Neuronal stem cell (in vitro differentiated cells): ENCODE results near the gene ANKRD18B.
"Not testable (repeated sequence)": the region's sequence is repeated elsewhere in the genome, so short reads cannot be mapped to it uniquely, and the experiment has no call there.

Experiments used
- DNase-seq: peaks from one replicate; pipeline ENCODE4 v3.0.0-alpha.2; 2013; ENCODE audit warnings: low spot score
- H2AFZ ChIP-seq: one replicate; pipeline ENCODE4 v1.6.1; 2013; ENCODE audit warnings: mild to moderate bottlenecking, low read length, inconsistent platforms
- H2AK5ac ChIP-seq: 2 replicates; pipeline ENCODE4 v1.6.1; 2013; ENCODE audit warnings: low read depth, mild to moderate bottlenecking, inconsistent platforms, low read length, moderate library complexity, mixed read lengths
- H2BK120ac ChIP-seq: 2 replicates; pipeline ENCODE4 v1.6.1; 2013; ENCODE audit warnings: low read depth, mild to moderate bottlenecking, inconsistent platforms, low read length, moderate library complexity, mixed read lengths
- H2BK12ac ChIP-seq: one replicate; pipeline ENCODE4 v1.6.1; 2013; ENCODE audit warnings: low read length, inconsistent platforms
- H2BK15ac ChIP-seq: 2 replicates; pipeline ENCODE4 v1.6.1; 2013; ENCODE audit warnings: mild to moderate bottlenecking, low read length, inconsistent platforms, mixed read lengths
- H2BK5ac ChIP-seq: one replicate; pipeline ENCODE4 v1.6.1; 2013; ENCODE audit warnings: inconsistent platforms, mild to moderate bottlenecking, low read length, moderate library complexity
- H3K14ac ChIP-seq: one replicate; pipeline ENCODE4 v1.6.1; 2013; ENCODE audit warnings: low read length, inconsistent platforms
- H3K18ac ChIP-seq: 2 replicates; pipeline ENCODE4 v1.6.1; 2013; ENCODE audit warnings: low read length, inconsistent platforms
- H3K23ac ChIP-seq: 2 replicates; pipeline ENCODE4 v1.6.1; 2013; ENCODE audit warnings: low read depth, mild to moderate bottlenecking, mixed read lengths, low read length, inconsistent platforms; ENCODE audit not compliant: poor library complexity
- H3K27ac ChIP-seq: replicated peaks from 3 replicates; pipeline ENCODE4 v1.5.1; 2013; ENCODE audit warnings: low read length, inconsistent platforms
- H3K27me3 ChIP-seq, 3 experiments: 2 replicates each; pipeline ENCODE4 v1.6.1; 2013; ENCODE audit warnings: low read length in 3 of 3, mild to moderate bottlenecking in 2 of 3, inconsistent platforms in 1 of 3, low read depth in 1 of 3, mixed read lengths in 1 of 3, moderate library complexity in 1 of 3; ENCODE audit not compliant: control insufficient read depth in 3 of 3, insufficient read depth in 3 of 3
- H3K36me3 ChIP-seq, 2 donors: replicated peaks in 1 of 2; 2 replicates each; pipeline ENCODE4 v1.6.1; 2013; ENCODE audit warnings: low read length in 2 of 2; ENCODE audit not compliant: control insufficient read depth in 2 of 2, insufficient read depth in 2 of 2
- H3K4ac ChIP-seq: 2 replicates; pipeline ENCODE4 v1.6.1; 2013; ENCODE audit warnings: inconsistent platforms, mild to moderate bottlenecking, low read length, moderate library complexity
- H3K4me1 ChIP-seq, 2 donors: 1 replicate in 1 of 2; 2 replicates in 1 of 2; pipeline ENCODE4 v1.6.1; 2013; ENCODE audit warnings: low read length in 2 of 2, low read depth in 1 of 2; ENCODE audit not compliant: control insufficient read depth in 2 of 2, insufficient read depth in 1 of 2
- H3K4me2 ChIP-seq: one replicate; pipeline ENCODE4 v1.6.1; 2013; ENCODE audit warnings: mild to moderate bottlenecking, low read length, inconsistent platforms; ENCODE audit not compliant: insufficient read depth, poor library complexity, severe bottlenecking
- H3K4me3 ChIP-seq, 2 donors: 2 replicates each; pipeline ENCODE4 v1.5.1; 2013; ENCODE audit warnings: low read length in 2 of 2, mild to moderate bottlenecking in 2 of 2, inconsistent platforms in 1 of 2, moderate library complexity in 1 of 2
- H3K79me1 ChIP-seq: one replicate; pipeline ENCODE4 v1.6.1; 2013; ENCODE audit warnings: low read depth, mild to moderate bottlenecking, inconsistent platforms, low read length, moderate library complexity
- H3K9ac ChIP-seq: one replicate; pipeline ENCODE4 v1.6.1; 2013; ENCODE audit warnings: mild to moderate bottlenecking, low read depth, low read length, inconsistent platforms; ENCODE audit not compliant: poor library complexity
- H3K9me3 ChIP-seq, 2 donors: replicated peaks in 1 of 2; 2 replicates each; pipeline versions ENCODE3 to v1.6.1; 2013; ENCODE audit warnings: low read length in 2 of 2, mild to moderate bottlenecking in 2 of 2, inconsistent platforms in 1 of 2, low read depth in 1 of 2, mixed read lengths in 1 of 2, moderate library complexity in 1 of 2; ENCODE audit not compliant: control insufficient read depth in 2 of 2, insufficient read depth in 1 of 2
- H4K8ac ChIP-seq: one replicate; pipeline ENCODE4 v1.6.1; 2013; ENCODE audit warnings: low read depth, mild to moderate bottlenecking, inconsistent platforms, low read length, moderate library complexity
- H4K91ac ChIP-seq: one replicate; pipeline ENCODE4 v1.6.1; 2013; ENCODE audit warnings: low read length, low read depth, mild to moderate bottlenecking, inconsistent platforms; ENCODE audit not compliant: poor library complexity
- WGBS, 2 donors: extraction: QIAGEN DNeasy Blood & Tissue Kit; methylation state at CpG; one replicate each; pipeline ENCODE4 v1.1.7; 2013; ENCODE audit warnings: missing lambda C conversion rate in 2 of 2, mixed read lengths in 1 of 2; ENCODE audit not compliant: insufficient read length in 2 of 2, insufficient replicate concordance in 1 of 2; ENCODE audit errors: extremely low coverage in 2 of 2; 5-methylcytosine and 5-hydroxymethylcytosine counted together

The ANKRD18B gene

DNA sequence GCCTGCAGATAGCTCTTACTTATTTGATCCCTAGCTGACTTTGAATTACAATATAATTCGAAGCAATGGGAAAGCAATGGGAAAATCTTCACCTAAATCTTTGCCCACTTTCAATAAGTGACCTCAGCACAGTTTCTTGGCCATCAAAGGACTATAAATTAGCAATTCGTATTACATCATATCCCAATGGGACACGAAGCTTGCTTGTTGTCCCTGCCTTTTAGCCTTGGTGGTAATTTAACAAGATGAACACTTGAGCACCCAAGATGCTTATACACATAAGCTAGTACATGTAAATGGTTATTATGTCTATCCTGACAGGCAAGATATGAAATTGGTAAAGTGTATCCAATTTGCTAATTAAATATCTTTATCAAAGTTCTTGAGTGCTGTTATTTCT is 9.9 kb downstream of the ANKRD18B start:
- not testable (repeated sequence) for H3K4me2 ChIP-seq, H3K4ac ChIP-seq, H3K14ac ChIP-seq, H2BK15ac ChIP-seq, H3K9ac ChIP-seq, H2BK120ac ChIP-seq, H3K23ac ChIP-seq, DNase-seq, H3K79me1 ChIP-seq, H2AFZ ChIP-seq, H3K18ac ChIP-seq, H3K36me3 ChIP-seq, H2AK5ac ChIP-seq, H4K8ac ChIP-seq, H3K4me1 ChIP-seq, H4K91ac ChIP-seq, H3K27ac ChIP-seq, H3K27me3 ChIP-seq, H2BK5ac ChIP-seq, H3K4me3 ChIP-seq, H2BK12ac ChIP-seq, H3K9me3 ChIP-seq
- WGBS, 2 donors: no CpG with 5 or more reads among the region's 3 CpGs

DNA sequence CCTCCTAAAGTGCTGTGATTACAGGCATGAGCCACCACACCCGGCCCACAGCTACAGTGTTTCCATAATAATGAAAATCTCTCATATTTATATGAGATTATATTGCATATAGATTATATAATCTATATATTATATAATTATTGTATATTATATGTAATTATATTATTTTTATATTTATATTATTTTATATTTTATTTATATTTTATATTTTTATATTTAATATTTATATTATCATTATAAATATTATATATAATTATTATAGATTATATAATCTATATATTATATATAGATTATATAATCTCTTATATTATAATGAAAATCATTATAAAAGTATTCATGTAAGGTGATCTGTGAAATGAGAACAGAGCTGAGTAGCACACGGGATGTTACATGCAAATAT is 11.5 kb downstream of the ANKRD18B start:
- H3K9me3 ChIP-seq: no peaks in the 10 kb centered on the region
- H2AFZ ChIP-seq: no peak overlapping the region
- no peak overlapping the region for H2BK12ac ChIP-seq
- H2BK5ac ChIP-seq: no peak overlapping the region
- no peak overlapping the region for H2BK15ac ChIP-seq
- H3K4ac ChIP-seq: no peak overlapping the region
- no peaks in the 10 kb centered on the region for H3K79me1 ChIP-seq
- H3K4me1 ChIP-seq: no peaks in the 10 kb centered on the region
- H3K23ac ChIP-seq: no peak overlapping the region
- H3K14ac ChIP-seq: no peak overlapping the region
- H2AK5ac ChIP-seq: no peak overlapping the region
- no peak overlapping the region for H3K4me3 ChIP-seq
- H3K36me3 ChIP-seq: no peaks in the 10 kb centered on the region
- H3K27ac ChIP-seq: no peak overlapping the region
- no peak overlapping the region for H4K91ac ChIP-seq
- DNase-seq: no peak
- H3K4me2 ChIP-seq: no peak overlapping the region
- no CpG with 5 or more reads among the region's 2 CpGs for WGBS, 2 donors
- H3K9ac ChIP-seq: no peak overlapping the region
- peaks cover 0 to 6% (median 0%) of the 10 kb centered on the region in 3 experiments for H3K27me3 ChIP-seq
- H3K18ac ChIP-seq: no peak overlapping the region
- no peak overlapping the region for H4K8ac ChIP-seq
- H2BK120ac ChIP-seq: no peak overlapping the region

- H3K23ac ChIP-seq, H4K8ac ChIP-seq, H3K79me1 ChIP-seq, H3K4me2 ChIP-seq, H3K14ac ChIP-seq, H4K91ac ChIP-seq, H2BK5ac ChIP-seq, H2BK120ac ChIP-seq, H3K9me3 ChIP-seq, H3K18ac ChIP-seq, H2BK15ac ChIP-seq, DNase-seq, H2BK12ac ChIP-seq, H3K9ac ChIP-seq, H3K4me1 ChIP-seq, H2AK5ac ChIP-seq, H2AFZ ChIP-seq, H3K4me3 ChIP-seq, H3K27ac ChIP-seq, H3K27me3 ChIP-seq, H3K4ac ChIP-seq, H3K36me3 ChIP-seq: not testable (repeated sequence)
- no CpG with 5 or more reads among the region's 2 CpGs for WGBS, 2 donors
These were observed 19.4 kb downstream of the ANKRD18B start for GRCh38 chr9:33543463-33543862.

GRCh38 chr9:33545715-33546114 is 21.7 kb downstream of the ANKRD18B start:
- H4K91ac ChIP-seq, DNase-seq, H2BK12ac ChIP-seq, H3K18ac ChIP-seq, H3K79me1 ChIP-seq, H3K36me3 ChIP-seq, H3K23ac ChIP-seq, H3K4ac ChIP-seq, H2BK120ac ChIP-seq, H2BK5ac ChIP-seq, H2AFZ ChIP-seq, H3K27me3 ChIP-seq, H4K8ac ChIP-seq, H3K14ac ChIP-seq, H2AK5ac ChIP-seq, H3K9me3 ChIP-seq, H3K4me1 ChIP-seq, H3K4me3 ChIP-seq, H3K9ac ChIP-seq, H3K27ac ChIP-seq, H2BK15ac ChIP-seq, H3K4me2 ChIP-seq: not testable (repeated sequence)
- no CpG with 5 or more reads among the region's 2 CpGs for WGBS, 2 donors
